HL-60 (cell line): Measurements from ENCODE around the gene THRAP3.
A peak's percentile ranks its signal among the peaks of the same experiment; 100 is the strongest.

ENCODE experiments used
- DNase-seq, 2 experiments: peaks; one replicate each; pipeline ENCODE4 v3.0.0-alpha.2; 2010 to 2020; ENCODE audit warnings: low read depth in 1 of 2, low spot score in 1 of 2
- H3K27ac ChIP-seq: fragments of 250-450 bp; sonication (Bioruptor Pico); replicated peaks from 2 replicates; pipeline ENCODE4 v1.5.1; 2020; ENCODE audit warnings: mild to moderate bottlenecking, moderate library complexity
- H3K27me3 ChIP-seq: fragments of 250-450 bp; sonication (Bioruptor Pico); 2 replicates; pipeline ENCODE4 v1.5.1; 2021; ENCODE audit warnings: mild to moderate bottlenecking, moderate library complexity; ENCODE audit not compliant: insufficient read depth, poor library complexity, severe bottlenecking
- H3K4me3 ChIP-seq: replicated peaks from 2 replicates; pipeline ENCODE4 v1.5.1; 2011; ENCODE audit warnings: mild to moderate bottlenecking, control low read depth, low read length; ENCODE audit not compliant: insufficient read depth
- GABPA ChIP-seq: IDR thresholded peaks from 2 replicates; pipeline ENCODE4 v1.6.1; 2012; ENCODE audit warnings: low read depth
- POLR2AphosphoS5 ChIP-seq: IDR thresholded peaks from 2 replicates; pipeline ENCODE4 v1.6.1; 2012; ENCODE audit warnings: low read depth
- REST ChIP-seq: IDR thresholded peaks from 2 replicates; pipeline ENCODE4 v1.6.1; 2012; ENCODE audit warnings: low read depth; ENCODE audit not compliant: insufficient replicate concordance
- SPI1 ChIP-seq: IDR thresholded peaks from 2 replicates; pipeline ENCODE4 v1.6.1; 2012; ENCODE audit warnings: low read depth, mild to moderate bottlenecking, borderline replicate concordance
- TF ChIP-seq, protein P1 (sequence below): IDR thresholded peaks from one replicate; pipeline ENCODE4 v1.5.1; 2011; ENCODE audit warnings: low read length, control low read depth, inconsistent platforms; ENCODE audit not compliant: insufficient read depth

THRAP3 gene

DNA sequence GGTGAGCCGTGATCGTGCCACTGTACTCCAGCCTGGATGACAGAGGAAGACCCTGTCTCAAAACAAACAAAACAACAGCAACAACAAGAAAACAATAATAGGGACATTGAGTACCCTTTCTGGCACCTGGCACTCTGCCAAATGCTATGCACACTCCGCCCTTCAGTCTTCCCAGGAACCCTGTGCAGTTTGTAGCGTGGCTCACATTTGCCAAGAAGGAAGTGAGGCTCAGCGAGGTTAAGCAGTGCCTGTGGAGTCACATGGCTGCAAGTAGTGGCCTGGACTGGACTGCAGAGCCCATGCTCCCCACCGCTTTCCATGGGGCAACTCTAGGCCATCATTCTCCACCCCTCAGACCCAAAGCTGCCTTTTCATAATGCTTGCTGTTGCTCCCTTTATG lies 104.5 kb downstream of the THRAP3 start:
- peak in 1 of 2 experiments; percentile 24 for DNase-seq
- H3K27ac ChIP-seq: no peak overlapping the region
- no peak overlapping the region for H3K4me3 ChIP-seq
- TF ChIP-seq SPI1 (peak; percentile 23; the same call in 1 of the 2 replicates), REST (no peak), GABPA (no peak), POLR2AphosphoS5 (peak; percentile 27; the same call in 1 of the 2 replicates)
- TF ChIP-seq, protein P1, sequence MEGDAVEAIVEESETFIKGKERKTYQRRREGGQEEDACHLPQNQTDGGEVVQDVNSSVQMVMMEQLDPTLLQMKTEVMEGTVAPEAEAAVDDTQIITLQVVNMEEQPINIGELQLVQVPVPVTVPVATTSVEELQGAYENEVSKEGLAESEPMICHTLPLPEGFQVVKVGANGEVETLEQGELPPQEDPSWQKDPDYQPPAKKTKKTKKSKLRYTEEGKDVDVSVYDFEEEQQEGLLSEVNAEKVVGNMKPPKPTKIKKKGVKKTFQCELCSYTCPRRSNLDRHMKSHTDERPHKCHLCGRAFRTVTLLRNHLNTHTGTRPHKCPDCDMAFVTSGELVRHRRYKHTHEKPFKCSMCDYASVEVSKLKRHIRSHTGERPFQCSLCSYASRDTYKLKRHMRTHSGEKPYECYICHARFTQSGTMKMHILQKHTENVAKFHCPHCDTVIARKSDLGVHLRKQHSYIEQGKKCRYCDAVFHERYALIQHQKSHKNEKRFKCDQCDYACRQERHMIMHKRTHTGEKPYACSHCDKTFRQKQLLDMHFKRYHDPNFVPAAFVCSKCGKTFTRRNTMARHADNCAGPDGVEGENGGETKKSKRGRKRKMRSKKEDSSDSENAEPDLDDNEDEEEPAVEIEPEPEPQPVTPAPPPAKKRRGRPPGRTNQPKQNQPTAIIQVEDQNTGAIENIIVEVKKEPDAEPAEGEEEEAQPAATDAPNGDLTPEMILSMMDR: no peak
- H3K27me3 ChIP-seq: no peaks in the 10 kb centered on the region

GRCh38 chr1:36329817-36330216 lies 105.6 kb downstream of the THRAP3 start:
- DNase-seq: no peak
- Histone ChIP-seq H3K27me3 (no peaks in the 10 kb centered on the region), H3K27ac (no peak overlapping the region), H3K4me3 (no peak overlapping the region)
- TF ChIP-seq, protein P1: no peak
- TF ChIP-seq POLR2AphosphoS5: no peak
- no peak for TF ChIP-seq GABPA
- TF ChIP-seq SPI1: no peak
- TF ChIP-seq REST: no peak

- Histone ChIP-seq H3K27ac (no peak overlapping the region), H3K27me3 (no peaks in the 10 kb centered on the region), H3K4me3 (no peak overlapping the region)
- no peak for TF ChIP-seq GABPA
- no peak for TF ChIP-seq REST
- TF ChIP-seq, protein P1: no peak
- TF ChIP-seq POLR2AphosphoS5: no peak
- TF ChIP-seq SPI1: no peak
- DNase-seq: no peak
These were observed 106.7 kb downstream of the THRAP3 start for GRCh38 chr1:36330940-36331339.
